HK-2 (cell line): Measurements from ENCODE around the gene ZSCAN31.

Source experiments
- DNase-seq: peaks from one replicate; pipeline ENCODE4 v3.0.0-alpha.2; 2018; ENCODE audit not compliant: unreplicated experiment

Gene ZSCAN31

DNA sequence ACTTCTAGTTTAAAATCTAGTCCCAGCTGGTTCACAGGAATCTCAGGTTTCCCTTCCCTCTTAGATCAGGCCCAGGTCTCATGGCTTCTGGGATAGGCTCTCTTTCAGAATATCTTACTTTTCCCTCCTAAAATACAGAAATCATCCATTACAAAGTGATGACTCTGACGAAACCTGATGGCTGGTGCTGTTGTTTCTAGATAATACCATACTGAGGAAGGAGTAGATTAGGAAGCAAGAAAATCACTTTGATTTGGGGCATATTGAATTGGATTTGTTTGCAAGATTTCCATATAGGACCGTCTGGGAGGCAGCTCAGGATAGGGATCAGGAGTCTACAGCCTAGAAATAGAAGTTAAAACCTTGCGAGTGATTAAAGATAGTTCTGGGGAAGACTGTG is 17.4 kb upstream of the ZSCAN31 start:
- no peak for DNase-seq

- no peak for DNase-seq
These were observed 15.6 kb upstream of the ZSCAN31 start for GRCh38 chr6:28351493-28351925.

DNA sequence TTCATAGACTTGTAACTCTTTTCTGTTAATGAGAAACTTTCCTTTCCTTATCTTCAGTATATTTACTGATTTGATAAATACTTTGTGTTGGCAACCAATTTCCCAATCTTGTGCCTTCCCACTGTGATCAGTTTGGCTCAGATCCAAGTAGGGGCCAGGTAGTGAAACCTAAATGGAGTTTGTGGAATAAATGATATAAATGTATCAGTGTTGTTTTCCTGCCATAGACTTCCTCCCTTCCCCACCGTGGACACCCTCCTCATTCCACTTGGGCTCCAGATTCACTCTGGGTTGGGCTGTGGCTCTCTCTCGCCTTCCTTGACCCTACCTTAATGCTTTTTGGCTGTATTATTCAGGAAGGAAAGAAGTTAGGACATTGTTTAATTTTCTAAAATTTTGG is 15.1 kb upstream of the ZSCAN31 start:
- DNase-seq = no peak

DNA sequence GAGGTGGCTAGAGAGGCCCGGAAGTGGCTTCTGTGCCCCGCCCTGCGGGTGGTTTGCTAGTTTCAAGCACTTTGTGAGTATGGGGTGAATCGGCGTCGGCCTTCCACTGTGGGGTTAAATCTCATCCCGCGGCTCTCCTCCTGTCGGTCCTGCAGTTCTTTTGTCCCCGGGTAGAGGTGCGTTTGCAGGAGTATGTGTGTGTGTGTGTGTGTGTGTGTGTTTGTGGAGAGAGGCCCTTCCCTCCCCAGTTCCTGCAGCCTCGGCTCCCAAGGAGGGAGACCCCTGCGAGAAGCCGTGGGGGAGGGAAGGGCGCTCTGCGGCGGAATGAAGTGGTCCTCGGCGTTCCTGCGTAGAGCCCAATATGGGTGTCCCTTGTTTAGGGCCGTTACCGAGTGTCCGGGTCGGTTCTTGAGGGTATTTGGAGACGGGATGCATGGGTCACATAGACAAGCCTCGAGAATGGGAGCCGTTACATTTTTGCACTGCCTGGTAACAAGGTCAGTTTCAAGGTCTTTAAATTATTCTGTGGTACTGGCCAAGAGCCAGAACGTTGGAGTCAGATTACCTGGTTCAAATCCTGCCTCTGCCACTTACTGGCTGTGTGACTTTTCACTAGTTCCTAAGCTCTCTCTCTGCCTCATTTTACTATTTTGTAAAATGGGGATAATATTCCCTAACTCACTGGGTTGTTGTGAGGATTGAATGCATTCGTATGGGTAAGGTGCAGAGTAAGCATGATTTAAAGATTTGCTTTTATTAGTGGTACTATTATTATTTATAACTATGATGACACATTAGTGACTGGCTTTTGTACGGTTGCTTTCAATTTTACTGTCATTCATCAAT is 14.2 kb upstream of the ZSCAN31 start, which contains the start of gene ZKSCAN3:
Gene ZKSCAN3 (plus strand): TSS at position 56 of the 846 bp plus-strand sequence. CDS start 9,640 bp downstream, outside the sequence.
- DNase-seq = peak; percentile 80

DNA sequence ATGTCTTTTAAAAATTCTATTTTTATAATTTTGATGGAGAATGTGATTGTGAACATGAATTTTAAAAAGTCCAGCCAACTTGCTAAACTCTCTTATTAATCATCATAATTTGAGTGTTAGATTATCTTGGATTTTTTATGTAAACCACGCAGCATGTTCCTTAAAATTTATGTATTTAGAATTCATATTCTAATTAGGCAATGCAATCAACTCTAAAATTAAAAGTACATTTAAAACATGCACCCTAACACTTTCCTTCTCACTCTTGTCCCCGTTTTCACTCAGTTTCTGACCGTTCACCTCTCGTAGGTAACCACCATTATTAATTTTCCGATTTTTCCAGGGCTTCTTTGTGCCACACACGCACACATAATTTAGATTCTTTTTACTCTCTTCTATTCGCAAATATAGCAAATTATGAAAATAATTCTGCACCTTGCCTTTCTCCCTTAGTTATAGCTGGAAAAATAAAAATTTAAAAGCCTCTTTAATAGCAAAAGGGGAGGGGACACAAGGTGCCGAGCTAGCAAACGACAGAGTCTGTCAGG is 13.5 kb upstream of the ZSCAN31 start:
- DNase-seq = no peak

- DNase-seq = no peak
These were observed 11.2 kb upstream of the ZSCAN31 start for GRCh38 chr6:28347119-28347518.

GRCh38 chr6:28345201-28345600 is 9.3 kb upstream of the ZSCAN31 start:
- DNase-seq = no peak

DNA sequence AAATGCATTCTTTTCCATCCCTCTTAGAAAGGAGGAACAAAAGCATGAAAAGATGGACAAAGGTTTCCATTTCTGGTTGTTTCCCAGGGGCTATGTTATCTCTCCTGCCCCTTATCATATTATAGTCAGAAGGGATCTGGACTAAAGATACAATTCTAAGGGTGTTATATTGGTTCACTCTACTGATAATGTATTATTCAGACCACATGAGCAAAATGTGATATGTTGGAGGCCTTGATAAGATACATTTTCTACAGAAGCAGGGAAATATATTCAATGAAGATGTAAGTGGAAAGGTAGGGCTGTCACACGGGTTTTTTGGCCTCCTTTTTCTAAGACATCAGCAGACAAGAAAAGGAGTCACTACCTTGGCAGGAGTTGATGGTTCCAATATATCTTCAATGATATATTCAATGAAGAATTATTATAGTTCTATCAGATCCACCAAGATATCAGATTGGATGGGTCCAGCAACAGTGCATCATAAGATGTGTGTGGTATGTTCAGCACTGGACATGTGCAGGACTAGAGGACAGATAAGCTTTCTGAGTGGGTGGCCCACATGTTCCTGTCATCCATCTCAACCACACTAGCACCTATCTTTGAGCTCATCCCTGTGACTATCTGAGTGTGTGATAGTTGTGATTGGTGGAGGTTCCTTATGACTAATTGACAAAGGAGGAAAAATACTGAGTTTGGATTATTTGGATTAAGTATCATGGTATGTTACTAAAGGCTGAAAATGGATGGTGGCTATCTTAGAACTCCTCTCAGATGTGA is 8.1 kb upstream of the ZSCAN31 start:
- no peak for DNase-seq

DNA sequence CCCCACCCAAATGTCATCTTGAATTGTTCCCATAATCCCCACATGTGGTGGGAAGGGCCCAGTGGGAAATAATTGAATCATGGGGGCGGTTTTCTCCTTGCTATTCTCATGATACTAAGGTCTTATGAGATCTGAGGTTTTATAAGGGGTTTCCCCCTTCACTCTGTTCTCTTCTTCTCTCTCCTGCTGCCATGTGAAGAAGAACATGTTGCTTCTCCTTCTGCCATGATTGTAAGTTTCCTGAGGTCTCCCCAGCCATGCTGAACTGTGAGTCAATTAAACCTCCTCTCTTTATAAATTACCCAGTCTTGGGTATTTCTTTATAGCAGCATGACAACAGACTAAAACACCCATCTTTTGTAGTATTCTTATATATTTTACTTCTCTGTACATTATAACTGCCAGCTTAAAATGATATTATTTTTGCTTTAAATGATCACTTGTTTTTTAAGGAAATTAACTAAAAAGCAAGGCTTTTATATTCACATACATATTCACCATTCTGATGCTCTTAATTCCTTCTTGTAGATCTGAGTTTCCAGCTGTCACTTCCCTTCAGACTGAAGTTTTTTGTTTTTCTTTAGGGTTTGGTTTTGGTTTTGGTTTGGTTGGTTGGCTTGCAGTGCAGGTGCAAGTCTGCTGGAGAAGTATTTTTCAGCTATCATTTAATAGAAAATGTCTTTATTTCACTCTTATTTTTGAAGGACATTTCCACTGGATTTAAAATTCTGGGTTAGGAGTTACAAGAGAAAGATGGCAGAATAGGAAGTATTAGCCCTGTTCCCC is 4.6 kb upstream of the ZSCAN31 start:
- no peak for DNase-seq

GRCh38 chr6:28337121-28337520 is 1.2 kb upstream of the ZSCAN31 start:
- no peak for DNase-seq

DNA sequence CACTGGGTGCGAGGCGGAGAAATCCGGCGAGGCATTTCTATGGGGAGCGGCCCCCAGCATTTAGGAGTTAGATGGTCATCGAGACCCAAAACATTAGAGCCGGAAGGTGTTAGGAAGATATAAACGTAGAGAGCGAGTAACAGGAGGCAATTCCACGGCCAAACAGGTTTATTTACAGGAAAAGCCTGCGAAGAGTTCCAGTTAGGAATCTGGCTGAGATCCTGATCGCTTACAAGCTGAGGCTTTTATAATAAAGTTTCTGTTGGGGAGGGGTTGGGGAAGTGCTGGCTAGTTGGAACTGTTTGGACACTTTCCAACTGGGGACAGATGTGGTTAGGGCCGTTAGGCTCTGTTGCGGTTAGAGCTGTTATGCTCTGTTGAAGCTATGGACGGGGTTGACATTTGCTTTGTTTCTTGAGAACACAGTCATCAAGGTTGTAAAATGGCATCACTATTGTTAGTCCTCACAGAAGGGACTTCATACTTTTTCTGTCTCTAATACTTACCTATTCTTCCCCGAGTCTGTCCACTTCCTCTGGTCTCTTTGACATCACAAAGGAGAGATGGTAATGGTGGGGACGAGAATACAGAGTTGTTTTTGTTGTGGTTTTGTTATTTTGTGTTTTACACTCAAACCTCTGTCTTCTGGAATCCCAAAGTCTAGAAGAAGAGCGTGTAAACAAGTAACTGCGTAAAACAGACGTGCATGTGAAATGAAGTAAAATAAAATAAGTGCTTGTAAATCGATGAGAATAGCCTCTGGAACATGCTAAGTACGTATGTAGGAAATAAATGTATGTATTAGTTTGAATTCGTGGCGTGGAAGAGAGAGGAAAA is 554 bp upstream of the ZSCAN31 start:
- DNase-seq = no peak

GRCh38 chr6:28335040-28335563 is 846 bp downstream of the ZSCAN31 start:
- DNase-seq = no peak

GRCh38 chr6:28334286-28335039 is 1.5 kb downstream of the ZSCAN31 start:
- DNase-seq = no peak

DNA sequence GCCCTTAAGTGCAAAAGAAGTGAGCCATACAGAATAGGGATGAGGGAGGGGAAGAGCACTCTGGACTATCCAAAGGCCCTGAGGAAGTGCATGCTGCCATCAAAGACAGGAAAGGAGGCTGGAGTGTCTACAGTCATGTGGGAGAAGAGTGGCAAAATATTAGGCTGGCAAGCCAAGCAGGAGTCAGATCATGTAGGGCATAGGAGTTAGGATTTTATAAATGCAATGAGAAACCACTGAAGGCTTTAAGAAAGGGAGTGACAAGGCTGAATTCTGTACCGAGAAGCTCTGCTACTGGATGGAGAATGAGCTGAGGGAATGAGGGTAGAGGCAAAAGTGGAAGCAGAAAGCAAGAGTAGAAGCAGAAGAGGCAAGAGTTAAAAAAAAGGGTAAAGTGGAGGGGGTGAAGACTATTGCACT is 2.3 kb downstream of the ZSCAN31 start:
- no peak for DNase-seq

- no peak for DNase-seq
These were observed 2.9 kb downstream of the ZSCAN31 start for GRCh38 chr6:28333047-28333446.

GRCh38 chr6:28330041-28330440 is 5.9 kb downstream of the ZSCAN31 start:
- DNase-seq = no peak

- DNase-seq = no peak
These were observed 9.5 kb downstream of the ZSCAN31 start for GRCh38 chr6:28326371-28326948.

DNA sequence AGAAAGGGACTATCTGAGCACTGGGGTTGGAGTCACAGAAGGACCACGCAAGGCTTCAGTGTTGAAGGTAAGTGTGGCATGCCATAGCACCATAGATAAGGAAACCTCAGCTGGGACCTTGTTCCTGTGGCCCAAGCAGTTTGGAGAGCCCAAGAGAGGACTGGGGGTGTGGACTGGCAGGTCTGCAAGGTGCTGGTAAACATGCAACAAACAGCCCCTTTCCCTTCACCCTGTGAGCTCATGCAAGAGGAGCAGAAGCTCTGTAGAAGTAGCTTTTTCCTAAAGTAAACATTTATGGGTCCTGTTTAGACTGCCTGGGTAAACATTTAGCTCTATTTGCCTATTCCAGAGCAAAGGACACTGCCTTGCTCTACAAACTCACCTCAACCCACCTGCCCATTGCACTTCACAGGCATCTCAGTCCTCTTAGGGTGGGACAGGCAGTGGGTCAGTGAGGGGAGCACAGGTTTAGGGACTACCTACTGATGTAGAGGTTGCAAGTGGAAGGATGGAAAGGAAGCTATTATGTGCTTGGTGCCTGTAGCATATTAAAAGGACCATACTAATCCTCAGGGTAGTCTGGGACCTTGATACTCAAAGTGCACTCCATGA is 12.0 kb downstream of the ZSCAN31 start:
- no peak for DNase-seq

- DNase-seq = no peak
These were observed 13.3 kb downstream of the ZSCAN31 start for GRCh38 chr6:28322661-28323060.
